Neutrophil (primary cell): Measurements from ENCODE around the gene ANKRD31.

Source experiments
- H3K27ac ChIP-seq: fragments of 200-600 bp; sonication (generic); 2 replicates; pipeline ENCODE4 v1.5.1; 2016; ENCODE audit warnings: mild to moderate bottlenecking, moderate library complexity
- H3K27me3 ChIP-seq: fragments of 200-600 bp; sonication (generic); 2 replicates; pipeline ENCODE4 v1.6.0; 2016; ENCODE audit warnings: mild to moderate bottlenecking
- H3K36me3 ChIP-seq: fragments of 200-600 bp; sonication (generic); 2 replicates; pipeline ENCODE4 v1.5.1; 2017
- H3K4me1 ChIP-seq, 2 experiments: fragments of 200-600 bp in 1 of 2; sonication (generic) in 1 of 2; 1 replicate in 1 of 2; 2 replicates in 1 of 2; pipeline versions ENCODE4 v1.5.1 to v1.6.1; 2013 to 2016; ENCODE audit warnings: low read depth in 1 of 2, low read length in 1 of 2, mild to moderate bottlenecking in 1 of 2, moderate library complexity in 1 of 2; ENCODE audit not compliant: control insufficient read depth in 1 of 2, insufficient read depth in 1 of 2
- H3K4me3 ChIP-seq, 2 experiments: fragments of 200-600 bp in 1 of 2; sonication (generic) in 1 of 2; 1 replicate in 1 of 2; 2 replicates in 1 of 2; pipeline ENCODE4 v1.5.1; 2013 to 2016; ENCODE audit warnings: low read depth in 1 of 2, low read length in 1 of 2, mild to moderate bottlenecking in 1 of 2, moderate library complexity in 1 of 2
- H3K9me3 ChIP-seq: fragments of 200-600 bp; sonication (generic); 2 replicates; pipeline ENCODE4 v1.5.1; 2016
- TF ChIP-seq, protein P1 (sequence below): fragments of 200-600 bp; sonication (generic); IDR thresholded peaks from 2 replicates; pipeline ENCODE4 v1.5.1; 2016; ENCODE audit warnings: antibody characterized with exemption

Gene ANKRD31

GRCh38 chr5:75078027-75078426 is 158.7 kb downstream of the ANKRD31 start:
- no peaks in the 10 kb centered on the region for H3K36me3 ChIP-seq
- TF ChIP-seq, protein P1, sequence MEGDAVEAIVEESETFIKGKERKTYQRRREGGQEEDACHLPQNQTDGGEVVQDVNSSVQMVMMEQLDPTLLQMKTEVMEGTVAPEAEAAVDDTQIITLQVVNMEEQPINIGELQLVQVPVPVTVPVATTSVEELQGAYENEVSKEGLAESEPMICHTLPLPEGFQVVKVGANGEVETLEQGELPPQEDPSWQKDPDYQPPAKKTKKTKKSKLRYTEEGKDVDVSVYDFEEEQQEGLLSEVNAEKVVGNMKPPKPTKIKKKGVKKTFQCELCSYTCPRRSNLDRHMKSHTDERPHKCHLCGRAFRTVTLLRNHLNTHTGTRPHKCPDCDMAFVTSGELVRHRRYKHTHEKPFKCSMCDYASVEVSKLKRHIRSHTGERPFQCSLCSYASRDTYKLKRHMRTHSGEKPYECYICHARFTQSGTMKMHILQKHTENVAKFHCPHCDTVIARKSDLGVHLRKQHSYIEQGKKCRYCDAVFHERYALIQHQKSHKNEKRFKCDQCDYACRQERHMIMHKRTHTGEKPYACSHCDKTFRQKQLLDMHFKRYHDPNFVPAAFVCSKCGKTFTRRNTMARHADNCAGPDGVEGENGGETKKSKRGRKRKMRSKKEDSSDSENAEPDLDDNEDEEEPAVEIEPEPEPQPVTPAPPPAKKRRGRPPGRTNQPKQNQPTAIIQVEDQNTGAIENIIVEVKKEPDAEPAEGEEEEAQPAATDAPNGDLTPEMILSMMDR = no peak
- H3K27ac ChIP-seq = no peak overlapping the region
- no peaks in the 10 kb centered on the region for H3K27me3 ChIP-seq
- no peak overlapping the region for H3K4me3 ChIP-seq
- H3K9me3 ChIP-seq = no peaks in the 10 kb centered on the region
- no peaks in the 10 kb centered on the region for H3K4me1 ChIP-seq

- H3K27me3 ChIP-seq = no peaks in the 10 kb centered on the region
- TF ChIP-seq, protein P1 = no peak
- H3K4me1 ChIP-seq = no peaks in the 10 kb centered on the region
- no peak overlapping the region for H3K4me3 ChIP-seq
- H3K36me3 ChIP-seq = no peaks in the 10 kb centered on the region
- H3K9me3 ChIP-seq = no peaks in the 10 kb centered on the region
- H3K27ac ChIP-seq = no peak overlapping the region
Measured at GRCh38 chr5:75072061-75072460, 164.6 kb downstream of the ANKRD31 start.

DNA sequence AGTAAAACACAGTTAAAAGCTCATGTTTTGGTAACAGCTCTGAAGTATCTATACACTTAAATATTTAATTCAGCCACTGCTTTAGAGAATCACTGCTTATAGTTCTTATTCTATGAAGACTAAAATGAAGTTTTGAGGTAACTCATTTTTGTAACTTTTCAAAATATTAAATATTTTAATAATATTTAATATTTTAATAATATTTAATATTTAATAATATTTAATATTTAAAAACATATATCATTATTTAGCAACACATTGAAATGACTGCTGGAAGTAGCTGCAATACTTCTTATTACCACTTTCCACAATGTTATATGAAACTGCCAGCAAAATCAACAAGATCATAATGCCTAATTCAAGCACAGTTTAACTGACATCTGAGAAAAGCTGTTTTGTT is 165.6 kb downstream of the ANKRD31 start:
- TF ChIP-seq, protein P1 = no peak
- Histone ChIP-seq H3K27me3 (no peaks in the 10 kb centered on the region), H3K36me3 (no peaks in the 10 kb centered on the region), H3K4me1 (no peaks in the 10 kb centered on the region), H3K9me3 (no peaks in the 10 kb centered on the region), H3K4me3 (no peak overlapping the region), H3K27ac (no peak overlapping the region)

- Histone ChIP-seq H3K4me1 (no peaks in the 10 kb centered on the region), H3K4me3 (no peak overlapping the region), H3K36me3 (no peaks in the 10 kb centered on the region), H3K9me3 (no peaks in the 10 kb centered on the region), H3K27ac (no peak overlapping the region), H3K27me3 (peaks cover under 1% of the 10 kb centered on the region)
- TF ChIP-seq, protein P1 = no peak
Measured at GRCh38 chr5:75067434-75067833, 169.2 kb downstream of the ANKRD31 start.

GRCh38 chr5:75062925-75063531 is 173.7 kb downstream of the ANKRD31 start:
- Histone ChIP-seq H3K27me3 (peaks cover 45% of the 10 kb centered on the region), H3K4me1 (no peaks in the 10 kb centered on the region), H3K4me3 (no peak overlapping the region), H3K36me3 (no peaks in the 10 kb centered on the region), H3K9me3 (no peaks in the 10 kb centered on the region), H3K27ac (no peak overlapping the region)
- TF ChIP-seq, protein P1 = no peak
